IMR-90 (cell line): ENCODE results near the gene PCSK6.
A peak's percentile ranks its signal among the peaks of the same experiment; 100 is the strongest.

Experiments used
- BHLHE40 ChIP-seq: fragments of 150-350 bp; IDR thresholded peaks from 2 replicates; pipeline ENCODE4 v1.6.1; 2016; ENCODE audit warnings: mild to moderate bottlenecking, low read depth, low read length
- CEBPB ChIP-seq: IDR thresholded peaks from 2 replicates; pipeline ENCODE4 v1.6.1; 2012; ENCODE audit warnings: low read depth, low read length, improper control_type of control experiment
- CHD1 ChIP-seq: IDR thresholded peaks from 2 replicates; pipeline ENCODE4 v1.6.1; 2012; ENCODE audit warnings: low read depth, low read length, improper control_type of control experiment
- CTCF ChIP-seq: conservative IDR thresholded peaks from 2 replicates; pipeline ENCODE4 v1.5.1; 2012; ENCODE audit warnings: mild to moderate bottlenecking, low read depth, low read length, improper control_type of control experiment
- ELK1 ChIP-seq: fragments of 150-350 bp; IDR thresholded peaks from 2 replicates; pipeline ENCODE4 v1.6.1; 2016; ENCODE audit warnings: low read depth, mild to moderate bottlenecking, low read length, moderate library complexity, borderline replicate concordance
- MAZ ChIP-seq: IDR thresholded peaks from 2 replicates; pipeline ENCODE4 v1.6.1; 2012; ENCODE audit warnings: low read depth, mild to moderate bottlenecking, low read length, improper control_type of control experiment, moderate library complexity, borderline replicate concordance
- NFE2L2 ChIP-seq: fragments of 150-350 bp; IDR thresholded peaks from 2 replicates; pipeline ENCODE4 v1.6.1; 2016; ENCODE audit warnings: low read depth, mild to moderate bottlenecking, low read length
- POLR2A ChIP-seq: IDR thresholded peaks from 2 replicates; pipeline ENCODE4 v1.6.1; 2012; ENCODE audit warnings: mild to moderate bottlenecking, low read depth, low read length
- RAD21 ChIP-seq: IDR thresholded peaks from 2 replicates; pipeline ENCODE4 v1.6.1; 2012; ENCODE audit warnings: low read length, improper control_type of control experiment
- SMC3 ChIP-seq: fragments of 150-350 bp; IDR thresholded peaks from 2 replicates; pipeline ENCODE4 v1.6.1; 2016; ENCODE audit warnings: low read depth, mild to moderate bottlenecking, antibody characterized with exemption, low read length, moderate library complexity
- USF2 ChIP-seq: fragments of 150-350 bp; IDR thresholded peaks from 2 replicates; pipeline ENCODE4 v1.6.1; 2017; ENCODE audit warnings: mild to moderate bottlenecking, antibody characterized with exemption, low read length, low read depth

GRCh38 chr15:101296418-101297405, 192.8 kb downstream of the PCSK6 start:
- TF ChIP-seq CTCF, result no peak
- no peak for TF ChIP-seq NFE2L2
- TF ChIP-seq POLR2A, result no peak
- TF ChIP-seq BHLHE40, result no peak
- TF ChIP-seq CEBPB, result 0 out of 2 replicates have a peak, but pooled peaks have one; percentile 5
- TF ChIP-seq USF2, result no peak
- TF ChIP-seq MAZ, result no peak
- TF ChIP-seq CHD1, result no peak
- TF ChIP-seq ELK1, result no peak
- TF ChIP-seq SMC3, result no peak
- TF ChIP-seq RAD21, result no peak
